Measurements from ENCODE around the gene STAT5B.
"Not testable (repeated sequence)": the region's sequence is repeated elsewhere in the genome, so short reads cannot be mapped to it uniquely, and the experiment has no call there.

Gene STAT5B

GRCh38 chr17:42233156-42233555 lies 43.0 kb downstream of the STAT5B start:
- DNase-seq (ENCODE audit: low spot score), result no peak

- DNase-seq (ENCODE audit: low spot score), result no peak
These were observed 46.0 kb downstream of the STAT5B start for GRCh38 chr17:42230225-42230624.

- no peak for DNase-seq (ENCODE audit: low spot score)
These were observed 48.1 kb downstream of the STAT5B start for GRCh38 chr17:42227849-42228700.

- DNase-seq (ENCODE audit: low spot score), result no peak
These were observed 50.5 kb downstream of the STAT5B start for GRCh38 chr17:42225646-42226045.

- DNase-seq (ENCODE audit: low spot score), result no peak
These were observed 51.5 kb downstream of the STAT5B start for GRCh38 chr17:42224651-42225050.

GRCh38 chr17:42221886-42222745 lies 54.1 kb downstream of the STAT5B start:
- DNase-seq (ENCODE audit: low spot score), result peak; percentile 58

- DNase-seq (ENCODE audit: low spot score), result not testable (repeated sequence)
These were observed 56.9 kb downstream of the STAT5B start for GRCh38 chr17:42219280-42219679.

GRCh38 chr17:42214156-42214555 lies 62.0 kb downstream of the STAT5B start:
- DNase-seq (ENCODE audit: low spot score), result no peak

- no peak for DNase-seq (ENCODE audit: low spot score)
These were observed 63.8 kb downstream of the STAT5B start for GRCh38 chr17:42212382-42212781.

- not testable (repeated sequence) for DNase-seq (ENCODE audit: low spot score)
These were observed 64.3 kb downstream of the STAT5B start for GRCh38 chr17:42211921-42212341.

GRCh38 chr17:42210046-42210445 lies 66.1 kb downstream of the STAT5B start:
- no peak for DNase-seq (ENCODE audit: low spot score)

- DNase-seq (ENCODE audit: low spot score), result not testable (repeated sequence)
These were observed 70.0 kb downstream of the STAT5B start for GRCh38 chr17:42206153-42206612.

GRCh38 chr17:42203354-42203753 lies 72.8 kb downstream of the STAT5B start:
- no peak for DNase-seq (ENCODE audit: low spot score)

- DNase-seq (ENCODE audit: low spot score), result no peak
These were observed 73.5 kb downstream of the STAT5B start for GRCh38 chr17:42202696-42203095.

GRCh38 chr17:42202159-42202558 lies 74.0 kb downstream of the STAT5B start:
- DNase-seq (ENCODE audit: low spot score), result no peak

- DNase-seq (ENCODE audit: low spot score), result no peak
These were observed 74.8 kb downstream of the STAT5B start for GRCh38 chr17:42201458-42201772.

- no peak for DNase-seq (ENCODE audit: low spot score)
These were observed 75.3 kb downstream of the STAT5B start for GRCh38 chr17:42200706-42201457.

- no peak for DNase-seq (ENCODE audit: low spot score)
These were observed 76.7 kb downstream of the STAT5B start for GRCh38 chr17:42199416-42200011.

- no peak for DNase-seq (ENCODE audit: low spot score)
These were observed 77.3 kb downstream of the STAT5B start for GRCh38 chr17:42198897-42199296.

GRCh38 chr17:42197564-42198156 lies 78.5 kb downstream of the STAT5B start:
- DNase-seq (ENCODE audit: low spot score), result no peak
